ENCODE results near the gene FRRS1L. TPM values are rescaled to one million over a fixed set of nuclear protein-coding genes. Genes with fewer than 3 reads are reported as not detected.

Gene FRRS1L
- total and polyA plus RNA-seq, 4 donors, result 0.08 to 0.51 TPM; not detected in 2

GRCh38 chr9:109182940-109183798 is 16.1 kb upstream of the FRRS1L start:
- H3K36me3 ChIP-seq (ENCODE audit: control insufficient read depth in 4 of 4, insufficient read depth in 3 of 4, low read depth in 1 of 4, low read length in 3 of 4), result no peaks in the 10 kb centered on the region
- no peaks in the 10 kb centered on the region for H3K9me3 ChIP-seq (ENCODE audit: control insufficient read depth in 4 of 4, low read length in 3 of 4)
- no peaks in the 10 kb centered on the region for H3K4me1 ChIP-seq (ENCODE audit: control insufficient read depth in 4 of 4, insufficient read depth in 4 of 4, low read length in 3 of 4)
- TF ChIP-seq GABPA (IDR thresholded peaks at IDR 0.05 in 1 of 2, conservative IDR thresholded peaks at IDR 0.05 in 1 of 2) (no peak), CTCF (IDR thresholded peaks at IDR 0.05; ENCODE audit: low read depth, low read length, missing input control) (peak; percentile 42), RAD21 (IDR thresholded peaks at IDR 0.05) (peak; percentile 63 to 68)
- 72% methylated on average over 13 of the region's 13 CpGs for WGBS
- no peak overlapping the region for H3K9ac ChIP-seq (ENCODE audit: low read depth in 1 of 2, low read length in 2 of 2)
- no peak overlapping the region for H3K27ac ChIP-seq (ENCODE audit: low read depth in 1 of 2, low read length in 2 of 2)
- H3K4me3 ChIP-seq (ENCODE audit: low read depth in 1 of 3, low read length in 3 of 3), result no peak overlapping the region
- no peaks in the 10 kb centered on the region for H3K27me3 ChIP-seq (ENCODE audit: control insufficient read depth in 4 of 4, insufficient read depth in 4 of 4, low read length in 3 of 4)
- peak; percentile 50 for DNase-seq (ENCODE audit: low spot score)

GRCh38 chr9:109182550-109182939 is 15.5 kb upstream of the FRRS1L start:
- Histone ChIP-seq H3K36me3 (ENCODE audit: control insufficient read depth in 4 of 4, insufficient read depth in 3 of 4, low read depth in 1 of 4, low read length in 3 of 4) (no peaks in the 10 kb centered on the region), H3K4me1 (ENCODE audit: control insufficient read depth in 4 of 4, insufficient read depth in 4 of 4, low read length in 3 of 4) (no peaks in the 10 kb centered on the region), H3K9ac (ENCODE audit: low read depth in 1 of 2, low read length in 2 of 2) (no peak overlapping the region), H3K9me3 (ENCODE audit: control insufficient read depth in 4 of 4, low read length in 3 of 4) (no peaks in the 10 kb centered on the region), H3K4me3 (ENCODE audit: low read depth in 1 of 3, low read length in 3 of 3) (no peak overlapping the region), H3K27me3 (ENCODE audit: control insufficient read depth in 4 of 4, insufficient read depth in 4 of 4, low read length in 3 of 4) (no peaks in the 10 kb centered on the region), H3K27ac (ENCODE audit: low read depth in 1 of 2, low read length in 2 of 2) (no peak overlapping the region)
- DNase-seq (ENCODE audit: low spot score), result no peak
- TF ChIP-seq RXRA (IDR thresholded peaks at IDR 0.05) (no peak), ATF3 (IDR thresholded peaks at IDR 0.05) (no peak), NR2F2 (IDR thresholded peaks at IDR 0.05) (no peak), HNF4G (IDR thresholded peaks at IDR 0.05) (no peak), HNF4A (conservative IDR thresholded peaks at IDR 0.05) (no peak)
- TF ChIP-seq, protein P1, sequence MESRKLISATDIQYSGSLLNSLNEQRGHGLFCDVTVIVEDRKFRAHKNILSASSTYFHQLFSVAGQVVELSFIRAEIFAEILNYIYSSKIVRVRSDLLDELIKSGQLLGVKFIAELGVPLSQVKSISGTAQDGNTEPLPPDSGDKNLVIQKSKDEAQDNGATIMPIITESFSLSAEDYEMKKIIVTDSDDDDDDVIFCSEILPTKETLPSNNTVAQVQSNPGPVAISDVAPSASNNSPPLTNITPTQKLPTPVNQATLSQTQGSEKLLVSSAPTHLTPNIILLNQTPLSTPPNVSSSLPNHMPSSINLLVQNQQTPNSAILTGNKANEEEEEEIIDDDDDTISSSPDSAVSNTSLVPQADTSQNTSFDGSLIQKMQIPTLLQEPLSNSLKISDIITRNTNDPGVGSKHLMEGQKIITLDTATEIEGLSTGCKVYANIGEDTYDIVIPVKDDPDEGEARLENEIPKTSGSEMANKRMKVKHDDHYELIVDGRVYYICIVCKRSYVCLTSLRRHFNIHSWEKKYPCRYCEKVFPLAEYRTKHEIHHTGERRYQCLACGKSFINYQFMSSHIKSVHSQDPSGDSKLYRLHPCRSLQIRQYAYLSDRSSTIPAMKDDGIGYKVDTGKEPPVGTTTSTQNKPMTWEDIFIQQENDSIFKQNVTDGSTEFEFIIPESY (IDR thresholded peaks at IDR 0.05), result no peak
- 88% methylated on average over 9 of the region's 9 CpGs for WGBS

DNA sequence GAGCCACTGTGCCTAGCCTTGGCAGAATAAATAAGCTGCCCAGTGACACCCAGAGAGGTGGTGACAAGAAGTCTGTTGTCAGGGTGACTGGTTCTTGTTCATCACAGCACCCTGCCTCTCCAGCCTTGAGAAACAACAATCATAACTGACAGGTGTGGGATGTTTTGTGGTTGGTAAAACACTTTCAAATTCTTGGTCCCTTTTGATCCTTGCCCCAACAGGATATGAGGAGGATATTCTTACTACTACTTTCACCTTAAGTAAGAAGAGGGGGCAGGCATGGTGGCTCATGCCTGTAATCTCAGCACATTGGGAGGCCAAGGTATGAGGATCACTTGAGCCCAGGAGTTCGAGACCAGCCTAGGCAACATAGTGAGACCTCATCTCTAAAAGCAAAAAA is 14.2 kb upstream of the FRRS1L start:
- no peak for TF ChIP-seq MAX (IDR thresholded peaks at IDR 0.05)
- no peak for TF ChIP-seq GABPA (IDR thresholded peaks at IDR 0.05 in 1 of 2, conservative IDR thresholded peaks at IDR 0.05 in 1 of 2)
- TF ChIP-seq JUND (IDR thresholded peaks at IDR 0.05), result no peak
- no peak for TF ChIP-seq FOXA1 (IDR thresholded peaks at IDR 0.05)
- TF ChIP-seq SP1 (IDR thresholded peaks at IDR 0.05), result no peak
- no peak for TF ChIP-seq RAD21 (IDR thresholded peaks at IDR 0.05)
- TF ChIP-seq CTCF (IDR thresholded peaks at IDR 0.05; ENCODE audit: low read depth, low read length, missing input control), result no peak
- TF ChIP-seq FOXA2 (IDR thresholded peaks at IDR 0.05), result no peak
- no peak for TF ChIP-seq NR2F2 (IDR thresholded peaks at IDR 0.05)
- no peak for TF ChIP-seq TAF1 (conservative IDR thresholded peaks at IDR 0.05)
- no peak for TF ChIP-seq EGR1 (IDR thresholded peaks at IDR 0.05; ENCODE audit: low read depth in 2 of 2)
- no peak for TF ChIP-seq ATF3 (IDR thresholded peaks at IDR 0.05)
- no peak for TF ChIP-seq YY1 (IDR thresholded peaks at IDR 0.05)
- TF ChIP-seq, protein P1 (IDR thresholded peaks at IDR 0.05), result no peak
- no peak for TF ChIP-seq HNF4G (IDR thresholded peaks at IDR 0.05)
- no peaks in the 10 kb centered on the region for H3K27me3 ChIP-seq (ENCODE audit: control insufficient read depth in 4 of 4, insufficient read depth in 4 of 4, low read length in 3 of 4)
- no peaks in the 10 kb centered on the region for H3K9me3 ChIP-seq (ENCODE audit: control insufficient read depth in 4 of 4, low read length in 3 of 4)
- H3K36me3 ChIP-seq (ENCODE audit: control insufficient read depth in 4 of 4, insufficient read depth in 3 of 4, low read depth in 1 of 4, low read length in 3 of 4), result no peaks in the 10 kb centered on the region
- H3K27ac ChIP-seq (ENCODE audit: low read depth in 1 of 2, low read length in 2 of 2), result no peak overlapping the region
- H3K4me3 ChIP-seq (ENCODE audit: low read depth in 1 of 3, low read length in 3 of 3), result no peak overlapping the region
- no peaks in the 10 kb centered on the region for H3K4me1 ChIP-seq (ENCODE audit: control insufficient read depth in 4 of 4, insufficient read depth in 4 of 4, low read length in 3 of 4)
- H3K9ac ChIP-seq (ENCODE audit: low read depth in 1 of 2, low read length in 2 of 2), result no peak overlapping the region
- DNase-seq (ENCODE audit: low spot score), result no peak
- WGBS, result 94% methylated on average over 1 of the region's 1 CpG

All from liver (tissue), 9 donors.